A549 (cell line): ENCODE data around the gene JAKMIP1.

Source experiments
- CBX2 ChIP-seq: fragments of 200-600 bp; sonication (generic); IDR thresholded peaks from 2 replicates; pipeline ENCODE4 v1.6.1; 2016; ENCODE audit warnings: low read depth, mild to moderate bottlenecking, borderline replicate concordance
- CHD2 ChIP-seq: fragments of 150-350 bp; IDR thresholded peaks from 2 replicates; pipeline ENCODE4 v1.6.1; 2014; ENCODE audit warnings: low read length; ENCODE audit not compliant: partially characterized antibody
- EP300 ChIP-seq, 2 experiments: fragments of >200 bp; sonication (Bioruptor Twin); formaldehyde crosslinking; IDR thresholded peaks; 2 replicates in 1 of 2; 3 replicates in 1 of 2; pipeline ENCODE4 v1.6.1; 2016 to 2017
- KDM1A ChIP-seq: fragments of 200-600 bp; sonication (generic); IDR thresholded peaks from 2 replicates; pipeline ENCODE4 v1.6.1; 2016; ENCODE audit warnings: low read depth, mild to moderate bottlenecking
- POLR2A ChIP-seq: IDR thresholded peaks from 2 replicates; pipeline ENCODE4 v1.6.1; 2012; ENCODE audit warnings: mild to moderate bottlenecking, low read length
- RCOR1 ChIP-seq: fragments of 150-350 bp; IDR thresholded peaks from 2 replicates; pipeline ENCODE4 v1.6.1; 2014; ENCODE audit warnings: antibody characterized with exemption, low read length, low read depth
- TF ChIP-seq, protein P1 (sequence below): fragments of >200 bp; sonication (Bioruptor Twin); formaldehyde crosslinking; IDR thresholded peaks from 3 replicates; pipeline ENCODE4 v1.5.1; 2016
- TF ChIP-seq, protein P2 (sequence below): fragments of 200-600 bp; sonication (generic); IDR thresholded peaks from 2 replicates; pipeline ENCODE4 v1.6.1; 2016; ENCODE audit warnings: antibody characterized with exemption, mild to moderate bottlenecking, moderate library complexity
- TF ChIP-seq, protein P3 (sequence below): fragments of 250-450 bp; sonication (Bioruptor Pico); IDR thresholded peaks from 2 replicates; pipeline ENCODE4 v1.5.0; 2021; ENCODE audit warnings: mild to moderate bottlenecking, moderate library complexity, borderline replicate concordance

- TF ChIP-seq, protein P1, sequence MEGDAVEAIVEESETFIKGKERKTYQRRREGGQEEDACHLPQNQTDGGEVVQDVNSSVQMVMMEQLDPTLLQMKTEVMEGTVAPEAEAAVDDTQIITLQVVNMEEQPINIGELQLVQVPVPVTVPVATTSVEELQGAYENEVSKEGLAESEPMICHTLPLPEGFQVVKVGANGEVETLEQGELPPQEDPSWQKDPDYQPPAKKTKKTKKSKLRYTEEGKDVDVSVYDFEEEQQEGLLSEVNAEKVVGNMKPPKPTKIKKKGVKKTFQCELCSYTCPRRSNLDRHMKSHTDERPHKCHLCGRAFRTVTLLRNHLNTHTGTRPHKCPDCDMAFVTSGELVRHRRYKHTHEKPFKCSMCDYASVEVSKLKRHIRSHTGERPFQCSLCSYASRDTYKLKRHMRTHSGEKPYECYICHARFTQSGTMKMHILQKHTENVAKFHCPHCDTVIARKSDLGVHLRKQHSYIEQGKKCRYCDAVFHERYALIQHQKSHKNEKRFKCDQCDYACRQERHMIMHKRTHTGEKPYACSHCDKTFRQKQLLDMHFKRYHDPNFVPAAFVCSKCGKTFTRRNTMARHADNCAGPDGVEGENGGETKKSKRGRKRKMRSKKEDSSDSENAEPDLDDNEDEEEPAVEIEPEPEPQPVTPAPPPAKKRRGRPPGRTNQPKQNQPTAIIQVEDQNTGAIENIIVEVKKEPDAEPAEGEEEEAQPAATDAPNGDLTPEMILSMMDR, result no peak
- TF ChIP-seq, protein P2, sequence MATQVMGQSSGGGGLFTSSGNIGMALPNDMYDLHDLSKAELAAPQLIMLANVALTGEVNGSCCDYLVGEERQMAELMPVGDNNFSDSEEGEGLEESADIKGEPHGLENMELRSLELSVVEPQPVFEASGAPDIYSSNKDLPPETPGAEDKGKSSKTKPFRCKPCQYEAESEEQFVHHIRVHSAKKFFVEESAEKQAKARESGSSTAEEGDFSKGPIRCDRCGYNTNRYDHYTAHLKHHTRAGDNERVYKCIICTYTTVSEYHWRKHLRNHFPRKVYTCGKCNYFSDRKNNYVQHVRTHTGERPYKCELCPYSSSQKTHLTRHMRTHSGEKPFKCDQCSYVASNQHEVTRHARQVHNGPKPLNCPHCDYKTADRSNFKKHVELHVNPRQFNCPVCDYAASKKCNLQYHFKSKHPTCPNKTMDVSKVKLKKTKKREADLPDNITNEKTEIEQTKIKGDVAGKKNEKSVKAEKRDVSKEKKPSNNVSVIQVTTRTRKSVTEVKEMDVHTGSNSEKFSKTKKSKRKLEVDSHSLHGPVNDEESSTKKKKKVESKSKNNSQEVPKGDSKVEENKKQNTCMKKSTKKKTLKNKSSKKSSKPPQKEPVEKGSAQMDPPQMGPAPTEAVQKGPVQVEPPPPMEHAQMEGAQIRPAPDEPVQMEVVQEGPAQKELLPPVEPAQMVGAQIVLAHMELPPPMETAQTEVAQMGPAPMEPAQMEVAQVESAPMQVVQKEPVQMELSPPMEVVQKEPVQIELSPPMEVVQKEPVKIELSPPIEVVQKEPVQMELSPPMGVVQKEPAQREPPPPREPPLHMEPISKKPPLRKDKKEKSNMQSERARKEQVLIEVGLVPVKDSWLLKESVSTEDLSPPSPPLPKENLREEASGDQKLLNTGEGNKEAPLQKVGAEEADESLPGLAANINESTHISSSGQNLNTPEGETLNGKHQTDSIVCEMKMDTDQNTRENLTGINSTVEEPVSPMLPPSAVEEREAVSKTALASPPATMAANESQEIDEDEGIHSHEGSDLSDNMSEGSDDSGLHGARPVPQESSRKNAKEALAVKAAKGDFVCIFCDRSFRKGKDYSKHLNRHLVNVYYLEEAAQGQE, result no peak
- TF ChIP-seq POLR2A (no peak), RCOR1 (no peak), CHD2 (no peak), EP300 (IDR thresholded peaks at IDR 0.05) (no peak), KDM1A (no peak), CBX2 (no peak)
- TF ChIP-seq, protein P3, sequence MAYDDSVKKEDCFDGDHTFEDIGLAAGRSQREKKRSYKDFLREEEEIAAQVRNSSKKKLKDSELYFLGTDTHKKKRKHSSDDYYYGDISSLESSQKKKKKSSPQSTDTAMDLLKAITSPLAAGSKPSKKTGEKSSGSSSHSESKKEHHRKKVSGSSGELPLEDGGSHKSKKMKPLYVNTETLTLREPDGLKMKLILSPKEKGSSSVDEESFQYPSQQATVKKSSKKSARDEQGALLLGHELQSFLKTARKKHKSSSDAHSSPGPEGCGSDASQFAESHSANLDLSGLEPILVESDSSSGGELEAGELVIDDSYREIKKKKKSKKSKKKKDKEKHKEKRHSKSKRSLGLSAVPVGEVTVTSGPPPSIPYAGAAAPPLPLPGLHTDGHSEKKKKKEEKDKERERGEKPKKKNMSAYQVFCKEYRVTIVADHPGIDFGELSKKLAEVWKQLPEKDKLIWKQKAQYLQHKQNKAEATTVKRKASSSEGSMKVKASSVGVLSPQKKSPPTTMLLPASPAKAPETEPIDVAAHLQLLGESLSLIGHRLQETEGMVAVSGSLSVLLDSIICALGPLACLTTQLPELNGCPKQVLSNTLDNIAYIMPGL (CRISPR knock-in tag), result no peak
Observed at GRCh38 chr4:6152869-6153705, 47.3 kb downstream of the JAKMIP1 start.
